IPS-20b (cell line): ENCODE data around the gene HYAL2.

ENCODE experiments used
- H3K27ac ChIP-seq: one replicate; pipeline ENCODE4 v1.5.1; 2013; ENCODE audit warnings: low read length
- H3K27me3 ChIP-seq: 2 replicates; pipeline ENCODE4 v1.6.1; 2013; ENCODE audit warnings: mild to moderate bottlenecking, low read length, inconsistent platforms; ENCODE audit not compliant: insufficient read depth
- H3K36me3 ChIP-seq: 2 replicates; pipeline ENCODE4 v1.6.1; 2013; ENCODE audit warnings: low read depth, mild to moderate bottlenecking, inconsistent platforms, low read length, moderate library complexity; ENCODE audit not compliant: insufficient read depth
- H3K4me1 ChIP-seq: 2 replicates; pipeline ENCODE4 v1.6.1; 2013; ENCODE audit warnings: mild to moderate bottlenecking, control low read depth, inconsistent platforms, low read length, moderate library complexity; ENCODE audit not compliant: insufficient read depth
- H3K4me3 ChIP-seq: 2 replicates; pipeline ENCODE4 v1.5.1; 2013; ENCODE audit warnings: mild to moderate bottlenecking, low read length, inconsistent platforms
- H3K9ac ChIP-seq: 2 replicates; pipeline ENCODE4 v1.6.1; 2013; ENCODE audit warnings: low read depth, mild to moderate bottlenecking, inconsistent platforms, low read length, moderate library complexity
- H3K9me3 ChIP-seq: 2 replicates; pipeline ENCODE4 v1.6.1; 2013; ENCODE audit warnings: mild to moderate bottlenecking, low read depth, low read length, inconsistent platforms; ENCODE audit not compliant: insufficient read depth

The HYAL2 gene

DNA sequence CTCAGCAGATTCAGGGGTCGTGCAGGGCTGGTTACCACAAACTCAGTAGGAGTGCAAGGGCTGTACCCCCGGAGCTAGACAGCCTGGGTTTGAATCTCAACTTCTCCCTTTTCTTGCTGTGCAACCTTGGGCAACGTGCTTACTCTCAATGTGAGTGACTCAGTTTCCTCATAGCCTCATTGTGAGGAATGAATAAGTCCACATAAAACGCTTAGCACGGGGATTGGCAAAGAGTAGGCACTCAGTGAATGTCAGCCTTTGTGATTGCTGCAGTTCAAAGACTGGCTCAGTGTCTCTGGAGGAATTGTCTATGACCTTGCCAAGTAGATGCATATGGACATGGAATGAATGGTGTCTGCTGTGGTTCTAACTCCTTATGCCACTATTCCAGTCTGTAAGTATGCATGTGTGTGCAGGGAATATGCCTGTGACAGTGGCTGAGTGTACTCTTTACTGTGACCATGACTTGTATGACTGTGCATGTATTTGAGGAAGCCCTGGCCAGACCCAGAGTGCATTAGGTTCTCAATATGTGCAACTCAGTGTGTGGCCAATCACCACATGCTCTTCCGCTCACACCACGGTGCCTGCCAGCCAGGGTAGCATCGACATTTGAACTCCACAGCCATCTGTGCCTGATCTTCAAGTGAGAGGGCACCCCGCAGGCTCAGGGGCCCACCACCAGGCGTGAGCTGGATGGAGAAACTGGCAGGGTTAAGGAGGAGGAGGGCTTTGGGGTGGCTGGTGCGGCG, 22.4 kb downstream of the HYAL2 start:
- Histone ChIP-seq H3K4me1 (peaks cover 9% of the 10 kb centered on the region), H3K9me3 (no peaks in the 10 kb centered on the region), H3K27ac (no peak overlapping the region), H3K27me3 (peaks cover 4% of the 10 kb centered on the region; the same call in 1 of the 2 replicates), H3K9ac (peak overlapping the region; percentile 58; the same call in 1 of the 2 replicates), H3K4me3 (peak overlapping the region; percentile 96), H3K36me3 (no peaks in the 10 kb centered on the region)

DNA sequence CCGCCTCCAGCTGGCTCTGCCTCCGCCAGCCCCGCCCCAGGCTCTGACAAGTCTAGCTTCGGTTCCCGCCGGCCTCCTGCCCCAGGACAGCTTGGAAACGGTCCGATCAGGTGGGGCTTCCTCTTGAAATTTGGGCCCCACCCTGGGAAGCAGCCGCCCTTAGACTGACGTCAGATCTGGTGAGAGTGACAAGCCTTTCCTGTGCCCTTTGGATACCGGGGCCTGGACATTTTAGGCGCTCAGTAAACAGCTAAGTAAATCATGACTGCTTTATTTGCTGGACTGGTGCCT, 23.0 kb downstream of the HYAL2 start:
- H3K4me3 ChIP-seq = peak overlapping the region; percentile 96
- peaks cover 4% of the 10 kb centered on the region; the same call in 1 of the 2 replicates for H3K27me3 ChIP-seq
- no peaks in the 10 kb centered on the region for H3K36me3 ChIP-seq
- H3K9ac ChIP-seq = peak overlapping the region; percentile 58; the same call in 1 of the 2 replicates
- no peaks in the 10 kb centered on the region for H3K9me3 ChIP-seq
- no peak overlapping the region for H3K27ac ChIP-seq
- H3K4me1 ChIP-seq = peaks cover 9% of the 10 kb centered on the region

DNA sequence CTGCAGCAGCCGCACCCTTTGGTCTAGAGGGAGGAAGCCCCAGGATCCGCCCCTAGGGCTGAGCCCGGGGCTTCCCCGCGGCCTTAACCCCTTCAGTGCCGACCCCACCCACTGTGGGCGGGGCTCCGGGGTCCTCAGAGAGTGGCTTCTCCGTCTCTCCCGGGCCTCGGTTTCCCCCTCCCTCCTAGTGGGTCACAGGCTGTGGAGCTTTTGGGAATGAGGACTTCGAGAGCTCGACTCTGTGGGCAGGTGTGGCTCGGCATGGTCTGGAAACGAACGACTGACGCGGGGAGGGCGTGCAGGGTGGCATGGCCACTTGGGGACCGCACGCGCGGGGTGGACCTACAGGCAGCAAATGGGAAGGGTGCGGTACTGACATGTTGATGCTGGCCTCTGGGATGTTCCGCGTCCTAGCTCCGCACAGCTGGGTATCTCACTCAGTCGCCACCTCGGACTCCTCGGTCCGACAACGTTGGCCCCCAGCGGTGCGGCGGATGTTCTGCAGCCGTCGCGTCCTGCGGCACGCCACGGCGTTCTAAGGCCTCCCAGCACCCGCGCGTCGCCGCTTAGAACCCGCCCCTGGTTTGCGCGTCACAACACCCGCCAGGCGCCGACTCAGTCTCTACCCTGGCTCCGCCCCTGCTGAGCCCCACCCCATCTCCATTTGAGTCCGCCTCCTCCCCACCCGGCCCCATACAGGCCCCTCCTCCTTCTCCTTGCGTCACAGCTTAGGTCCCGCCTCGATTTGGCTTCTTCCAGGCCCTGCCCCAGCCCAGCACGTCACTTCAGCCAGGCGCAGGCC, 23.5 kb downstream of the HYAL2 start, which contains the start of the genes HYAL3 and NAA80:
HYAL3 (minus strand) TSS at position 570 of the 802 bp plus-strand sequence. CDS start 3,803 bp downstream, outside the sequence.
NAA80 (minus strand) TSS at position 570 of the 802 bp plus-strand sequence. CDS start 1,942 bp downstream, outside the sequence.
- no peak within 1 kb of the TSS for H3K27ac ChIP-seq
- peak within 1 kb of the TSS; percentile 85 for H3K9ac ChIP-seq
- H3K4me1 ChIP-seq = peaks cover 9% of the 10 kb centered on the region

DNA sequence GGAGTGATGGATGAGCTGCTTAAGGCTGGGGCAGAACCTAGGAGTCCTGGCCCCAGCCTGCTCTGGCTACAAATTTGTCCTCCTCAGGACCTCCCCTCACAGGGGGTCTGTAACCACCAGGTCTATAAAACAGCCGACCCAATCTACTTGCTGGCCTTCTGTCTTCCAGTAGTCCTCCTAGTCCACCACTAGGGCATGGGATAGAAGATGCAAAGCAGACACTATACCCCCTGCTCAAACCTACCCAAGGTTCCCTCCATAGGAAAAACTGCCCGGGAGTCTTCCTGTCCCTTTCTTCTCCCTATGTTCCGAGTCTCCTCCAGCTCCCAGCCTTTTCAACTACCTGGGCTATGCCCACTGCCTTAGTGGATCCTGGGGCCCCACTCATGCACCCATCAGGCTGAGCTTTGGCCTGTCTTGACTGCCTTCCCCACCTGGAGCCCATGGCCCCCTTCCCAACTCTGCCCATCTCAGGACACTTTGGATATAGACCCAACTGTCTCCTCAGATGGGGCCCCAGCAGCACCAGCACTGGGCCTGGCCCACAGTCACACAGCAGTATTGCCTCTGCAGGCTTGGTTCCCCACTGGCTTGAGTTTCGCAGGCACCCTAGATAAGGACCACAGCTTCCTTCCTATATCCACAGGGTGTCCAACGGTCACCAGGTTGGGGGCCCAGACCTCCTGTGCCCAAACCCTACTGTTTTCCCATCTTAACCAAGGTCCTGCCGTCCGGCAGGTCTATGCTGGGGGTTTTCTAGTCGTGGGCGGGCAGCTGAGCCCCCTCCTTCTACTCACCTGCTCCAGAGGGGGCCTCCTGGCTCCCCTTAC, 24.4 kb downstream of the HYAL2 start:
- Histone ChIP-seq H3K9me3 (no peaks in the 10 kb centered on the region), H3K9ac (peak overlapping the region; percentile 85; the same call in 1 of the 2 replicates), H3K4me1 (peaks cover 9% of the 10 kb centered on the region), H3K27ac (no peak overlapping the region), H3K4me3 (peak overlapping the region; percentile 96), H3K27me3 (peaks cover 4% of the 10 kb centered on the region; the same call in 1 of the 2 replicates), H3K36me3 (no peaks in the 10 kb centered on the region)

More for the DNA sequence above, 23.5 kb downstream of the HYAL2 start, which contains the start of the genes HYAL3 and NAA80:
- Histone ChIP-seq H3K4me3 (peak within 1 kb of the TSS; percentile 96), H3K36me3 (no peaks in the 10 kb centered on the region), H3K9me3 (no peaks in the 10 kb centered on the region), H3K27me3 (peaks cover 4% of the 10 kb centered on the region; the same call in 1 of the 2 replicates)

DNA sequence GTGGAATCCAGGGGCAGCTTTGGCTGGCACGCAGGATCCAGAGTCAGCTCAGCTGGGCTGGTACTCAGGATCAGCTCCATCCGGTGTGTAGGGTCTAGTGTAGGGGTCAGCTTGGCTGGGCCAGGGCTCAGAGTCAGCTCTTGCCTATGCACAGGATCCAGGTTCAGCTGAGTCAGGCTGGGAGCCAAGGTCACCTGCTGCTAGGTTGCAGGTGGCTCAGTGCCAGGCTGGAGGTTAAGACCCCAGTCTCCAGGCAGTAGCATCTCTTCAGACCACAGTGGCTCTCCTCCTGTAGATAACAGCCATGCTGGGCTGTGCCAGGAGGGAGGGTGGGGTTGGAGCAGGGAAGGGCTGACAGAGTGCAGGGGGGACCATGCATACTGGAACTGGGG, 25.2 kb downstream of the HYAL2 start:
- Histone ChIP-seq H3K9me3 (no peaks in the 10 kb centered on the region), H3K27me3 (peaks cover 4% of the 10 kb centered on the region; the same call in 1 of the 2 replicates), H3K9ac (no peak overlapping the region), H3K4me3 (no peak overlapping the region), H3K36me3 (no peaks in the 10 kb centered on the region), H3K27ac (no peak overlapping the region), H3K4me1 (peaks cover 8% of the 10 kb centered on the region)

DNA sequence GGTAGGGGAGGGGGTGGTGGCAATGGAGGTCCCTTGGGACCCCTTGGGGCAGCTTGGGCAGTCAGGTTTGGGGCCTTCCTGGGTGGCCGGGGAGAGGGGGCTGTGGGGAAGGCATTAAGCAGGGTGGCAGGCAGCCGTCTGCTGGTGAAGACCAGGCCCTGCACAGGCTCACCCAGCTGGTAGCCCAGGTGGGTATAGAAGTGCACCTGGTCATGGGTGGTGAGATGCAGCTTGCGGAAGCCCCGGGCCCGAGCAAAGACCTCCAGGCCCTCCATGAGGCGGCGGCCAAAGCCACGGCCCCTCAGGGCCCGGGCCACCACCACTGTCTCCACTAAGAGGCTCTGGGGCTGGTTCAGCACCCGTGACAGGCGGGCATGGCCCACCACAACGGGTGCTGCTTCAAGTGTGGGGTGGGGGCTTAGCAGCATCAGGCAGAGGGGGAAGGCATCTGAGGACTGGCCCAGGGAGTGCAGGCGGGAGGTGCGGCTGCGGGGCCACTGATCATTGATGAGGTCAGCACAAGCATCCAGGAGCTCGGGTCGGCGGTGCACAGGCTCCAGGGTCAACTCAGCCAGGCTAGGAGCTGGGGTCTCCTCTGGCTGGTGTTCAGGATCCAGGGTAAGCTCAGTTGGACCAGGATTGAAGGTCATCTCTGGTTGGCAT, 25.7 kb downstream of the HYAL2 start:
- peaks cover 4% of the 10 kb centered on the region; the same call in 1 of the 2 replicates for H3K27me3 ChIP-seq
- H3K9me3 ChIP-seq = no peaks in the 10 kb centered on the region
- no peak overlapping the region for H3K27ac ChIP-seq
- peaks cover 8% of the 10 kb centered on the region for H3K4me1 ChIP-seq
- no peak overlapping the region for H3K9ac ChIP-seq
- H3K36me3 ChIP-seq = no peaks in the 10 kb centered on the region
- no peak overlapping the region for H3K4me3 ChIP-seq

DNA sequence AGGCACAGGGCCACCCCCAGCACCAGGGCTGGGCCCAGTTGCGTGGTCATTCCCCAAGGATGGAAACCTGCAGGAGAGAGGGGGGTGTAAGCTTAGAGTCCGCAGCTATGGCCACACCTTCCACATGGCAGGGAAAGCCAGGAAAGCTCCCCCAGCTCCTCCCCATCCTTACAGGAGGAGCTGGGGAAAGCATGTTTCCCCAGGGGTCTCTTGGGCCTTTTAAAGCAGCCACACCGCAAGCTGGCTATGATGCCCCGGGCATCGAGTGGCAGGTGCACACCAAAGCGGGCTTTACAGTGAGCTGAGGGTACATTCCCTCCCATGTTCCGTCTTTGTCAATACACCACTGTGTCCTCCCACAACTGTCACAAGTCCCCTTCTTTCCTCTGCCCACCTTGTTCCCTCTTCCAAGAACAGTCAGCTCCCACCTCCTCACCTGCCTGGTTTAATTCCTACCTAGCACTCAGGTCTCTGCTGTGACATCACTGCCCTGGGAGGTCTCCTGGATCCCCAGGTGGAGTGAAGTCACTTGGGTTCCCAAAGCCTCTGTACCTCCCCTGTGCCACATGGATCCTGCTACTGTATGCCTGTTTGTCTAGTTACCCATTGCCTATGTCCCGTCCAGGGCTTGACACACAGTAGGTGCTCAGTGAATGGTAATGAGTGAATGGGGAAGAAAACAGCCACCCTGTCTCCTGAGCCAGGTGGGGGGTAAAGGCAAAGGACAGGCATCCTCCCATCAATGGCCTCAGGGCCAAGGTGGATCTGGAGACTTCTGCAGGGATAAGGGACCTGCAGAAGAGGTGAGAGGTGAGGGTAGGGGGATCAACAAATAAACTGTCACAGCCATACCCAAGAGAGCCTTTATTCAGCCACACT, 26.8 kb downstream of the HYAL2 start:
- Histone ChIP-seq H3K4me1 (peaks cover 8% of the 10 kb centered on the region), H3K9ac (no peak overlapping the region), H3K27ac (no peak overlapping the region)

DNA sequence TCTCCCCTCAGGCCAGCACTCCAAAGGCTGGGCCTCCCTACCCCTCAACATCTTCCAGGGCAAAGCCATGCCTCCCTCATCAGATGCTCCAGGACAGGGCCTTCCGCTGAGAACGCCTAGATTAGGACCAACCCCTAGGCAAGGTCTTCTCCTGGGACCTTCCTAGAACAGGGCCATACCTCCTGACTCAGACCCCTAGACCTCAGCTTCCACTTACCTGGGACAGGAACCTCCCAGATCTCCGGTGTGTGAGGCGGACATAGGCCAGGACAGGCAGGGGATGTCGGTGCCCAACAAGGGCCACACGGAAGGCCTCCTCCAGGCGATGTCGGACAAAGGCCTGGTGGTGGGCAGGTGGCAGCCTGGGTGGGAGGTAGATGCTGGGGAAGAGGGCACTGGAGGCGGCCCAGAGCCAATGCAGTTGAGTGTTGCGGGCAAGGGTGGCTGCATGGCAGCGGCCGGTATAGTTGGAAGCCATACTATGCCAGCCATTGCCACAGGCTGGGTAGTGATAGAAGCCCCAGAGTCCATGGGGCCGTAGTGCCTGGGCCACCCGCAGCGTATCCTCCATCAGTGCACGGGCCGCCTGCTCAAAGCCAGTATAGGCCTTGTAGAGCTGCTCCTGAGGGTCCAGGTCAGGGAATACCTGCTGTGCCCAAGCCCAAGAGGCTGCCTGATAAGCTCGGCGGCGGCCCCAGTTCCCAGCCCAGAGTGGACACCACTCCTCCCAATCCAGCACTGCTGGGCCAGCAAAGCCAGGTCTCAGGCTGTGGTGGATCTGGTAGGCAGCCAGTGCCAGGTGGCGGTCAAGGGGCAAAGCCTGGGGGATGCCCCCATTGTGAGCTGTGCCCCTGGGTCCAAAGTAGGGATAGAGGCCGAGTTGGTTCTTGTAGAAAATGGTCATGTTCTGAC, 27.8 kb downstream of the HYAL2 start:
- no peaks in the 10 kb centered on the region for H3K9me3 ChIP-seq
- peaks cover 4% of the 10 kb centered on the region for H3K4me1 ChIP-seq
- no peak overlapping the region for H3K27ac ChIP-seq
- no peak overlapping the region for H3K9ac ChIP-seq
- H3K4me3 ChIP-seq = no peak overlapping the region
- peaks cover 9% of the 10 kb centered on the region for H3K36me3 ChIP-seq
- H3K27me3 ChIP-seq = no peaks in the 10 kb centered on the region

More for the DNA sequence above, 26.8 kb downstream of the HYAL2 start:
- Histone ChIP-seq H3K9me3 (no peaks in the 10 kb centered on the region), H3K27me3 (peaks cover 4% of the 10 kb centered on the region; the same call in 1 of the 2 replicates), H3K36me3 (no peaks in the 10 kb centered on the region), H3K4me3 (no peak overlapping the region)

DNA sequence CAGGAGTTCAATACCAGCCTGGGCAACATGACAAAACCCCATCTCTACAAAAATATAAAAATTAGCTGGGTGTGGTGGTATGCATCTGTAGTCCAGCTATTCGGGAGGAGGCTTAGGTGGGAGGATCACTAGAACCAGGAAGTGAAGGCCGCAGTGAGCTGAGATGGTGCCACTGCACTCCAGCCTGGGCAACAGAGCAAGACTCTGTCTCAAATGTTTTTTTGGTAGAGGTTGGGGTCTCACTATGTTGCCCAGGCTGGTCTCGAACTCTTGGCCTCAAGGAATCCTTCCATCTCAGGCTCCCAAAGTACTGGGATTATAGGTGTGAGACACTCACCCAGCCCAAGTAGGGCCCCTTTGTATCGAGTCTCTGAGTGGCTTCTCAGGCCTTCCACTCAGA, 28.5 kb downstream of the HYAL2 start:
- no peak overlapping the region for H3K9ac ChIP-seq
- H3K9me3 ChIP-seq = no peaks in the 10 kb centered on the region
- no peak overlapping the region for H3K27ac ChIP-seq
- peaks cover 16% of the 10 kb centered on the region for H3K36me3 ChIP-seq
- H3K4me1 ChIP-seq = peaks cover 3% of the 10 kb centered on the region; the same call in 1 of the 2 replicates
- no peak overlapping the region for H3K4me3 ChIP-seq
- H3K27me3 ChIP-seq = no peaks in the 10 kb centered on the region
